HCT116 (cell line): ENCODE data around the gene MRPL21. TPM values are rescaled to one million over a fixed set of nuclear protein-coding genes. Genes with fewer than 3 reads are reported as not detected.

Experiments
- ATAC-seq: fragments of 200-7000 bp; cut with Tn5 transposase; 2 replicates; pipeline ENCODE4 v1.9.1; 2020; ENCODE audit warnings: mild to moderate bottlenecking, moderate library complexity
- BruUV-seq: library from RNA; stranded (reverse); fragments of 400-500 nt; replicated peaks from 2 replicates; lab custom pipeline; 2021; lab: Mats Ljungman, UMichigan
- CTCF ChIA-PET: fragments of 300-600 bp; sonication (Branson Sonifier 250); formaldehyde crosslinking; loops from one replicate; lab custom pipeline; 2021; ENCODE audit warnings: antibody characterized with exemption; lab: Charles Lee
- POLR2A ChIA-PET: fragments of 300-600, 350-600 bp; sonication (Branson Sonifier 250); formaldehyde crosslinking; loops from one replicate; lab custom pipeline; 2021; ENCODE audit warnings: antibody characterized with exemption; lab: Charles Lee
- RAD21 ChIA-PET, 2 experiments: fragments of 300-600 bp; sonication (Branson Sonifier 250); formaldehyde crosslinking; loops; one replicate each; lab custom pipeline; 2023; ENCODE audit warnings: low total read pairs in 2 of 2; ENCODE audit not compliant: uncharacterized antibody in 2 of 2, unreplicated experiment in 2 of 2, low non-redundant PET in 1 of 2; lab: Charles Lee
- DNase-seq: peaks from one replicate; pipeline ENCODE4 v3.0.0-alpha.2; 2010; ENCODE audit warnings: low read depth, low spot score
- H2AFZ ChIP-seq: fragments of 200-600 bp; shearing (Covaris generic), sonication (generic); 2 replicates; pipeline ENCODE4 v1.6.1; 2017; ENCODE audit warnings: low read depth, mixed run types, mixed read lengths, antibody characterized with exemption, low read length; ENCODE audit not compliant: poor library complexity, severe bottlenecking
- H3K27ac ChIP-seq: 2 replicates; pipeline ENCODE4 v1.5.1; 2012; ENCODE audit warnings: low read depth, low read length
- H3K27me3 ChIP-seq: fragments of 200-600 bp; sonication (generic); 2 replicates; pipeline ENCODE4 v1.6.1; 2016; ENCODE audit warnings: mixed run types, low read length, mixed read lengths; ENCODE audit not compliant: insufficient read depth
- H3K36me3 ChIP-seq, 2 experiments: fragments of 200-500 bp in 1 of 2; fragments of 200-600 bp in 1 of 2; sonication (Bioruptor generic) in 1 of 2; sonication (generic) in 1 of 2; 2 replicates each; pipeline versions ENCODE4 v1.5.1 to v1.6.1; 2014 to 2016; ENCODE audit warnings: low read length in 2 of 2, inconsistent platforms in 1 of 2, mixed read lengths in 1 of 2, mixed run types in 1 of 2; ENCODE audit not compliant: insufficient read depth in 2 of 2, control insufficient read depth in 1 of 2
- H3K4me1 ChIP-seq, 2 experiments: fragments of 200-600 bp in 1 of 2; sonication (generic) in 1 of 2; 2 replicates each; pipeline versions ENCODE4 v1.5.1 to v1.6.1; 2012 to 2017; ENCODE audit warnings: low read length in 2 of 2, inconsistent platforms in 1 of 2, mild to moderate bottlenecking in 1 of 2, mixed read lengths in 1 of 2, mixed run types in 1 of 2, moderate library complexity in 1 of 2; ENCODE audit not compliant: insufficient read depth in 2 of 2, control insufficient read depth in 1 of 2
- H3K4me2 ChIP-seq: fragments of 200-600 bp; sonication (generic); 2 replicates; pipeline ENCODE4 v1.6.1; 2017; ENCODE audit warnings: mixed run types, low read length, mixed read lengths
- H3K4me3 ChIP-seq, 2 experiments: fragments of 200-600 bp in 1 of 2; sonication (generic) in 1 of 2; replicated peaks in 1 of 2; 2 replicates each; pipeline ENCODE4 v1.5.1; 2011 to 2016; ENCODE audit warnings: low read length in 2 of 2, control low read depth in 1 of 2, low read depth in 1 of 2, mild to moderate bottlenecking in 1 of 2, mixed read lengths in 1 of 2, mixed run types in 1 of 2
- H3K79me2 ChIP-seq: fragments of 200-600 bp; sonication (generic); 2 replicates; pipeline ENCODE4 v1.6.1; 2017; ENCODE audit warnings: mild to moderate bottlenecking, mixed run types, low read length, moderate library complexity, mixed read lengths; ENCODE audit not compliant: insufficient read depth
- H3K9ac ChIP-seq: fragments of 200-600 bp; sonication (generic); 2 replicates; pipeline ENCODE4 v1.6.1; 2016; ENCODE audit warnings: low read length, mixed read lengths
- H3K9me2 ChIP-seq: fragments of 200-600 bp; sonication (generic), shearing (Covaris generic); 2 replicates; pipeline ENCODE4 v1.6.1; 2017; ENCODE audit warnings: mixed run types, mild to moderate bottlenecking, moderate library complexity; ENCODE audit not compliant: insufficient read depth
- H3K9me3 ChIP-seq, 2 experiments: fragments of 200-500 bp in 1 of 2; fragments of 200-600 bp in 1 of 2; sonication (Bioruptor generic) in 1 of 2; sonication (generic) in 1 of 2; 2 replicates each; pipeline ENCODE4 v1.6.1; 2014 to 2017; ENCODE audit warnings: low read length in 2 of 2, mixed read lengths in 2 of 2, inconsistent platforms in 1 of 2, low read depth in 1 of 2, mild to moderate bottlenecking in 1 of 2, mixed run types in 1 of 2, moderate library complexity in 1 of 2; ENCODE audit not compliant: control insufficient read depth in 1 of 2, insufficient read depth in 1 of 2
- H4K20me1 ChIP-seq: fragments of 200-600 bp; sonication (generic), shearing (Covaris generic); 2 replicates; pipeline ENCODE4 v1.6.1; 2017; ENCODE audit warnings: mixed run types, mild to moderate bottlenecking, moderate library complexity; ENCODE audit not compliant: insufficient read depth
- CBX3 ChIP-seq: IDR thresholded peaks from 2 replicates; pipeline ENCODE4 v1.6.1; 2012; ENCODE audit warnings: low read depth
- CEBPB ChIP-seq: IDR thresholded peaks from 2 replicates; pipeline ENCODE4 v1.6.1; 2012; ENCODE audit warnings: low read depth
- EGR1 ChIP-seq: IDR thresholded peaks from 2 replicates; pipeline ENCODE4 v1.6.1; 2012; ENCODE audit warnings: low read depth
- POLR2AphosphoS5 ChIP-seq: IDR thresholded peaks from 2 replicates; pipeline ENCODE4 v1.6.1; 2011; ENCODE audit warnings: mild to moderate bottlenecking, low read depth, low read length, moderate library complexity
- RAD21 ChIP-seq: IDR thresholded peaks from 2 replicates; pipeline ENCODE4 v1.6.1; 2012; ENCODE audit warnings: low read depth, mild to moderate bottlenecking
- SP1 ChIP-seq: IDR thresholded peaks from 2 replicates; pipeline ENCODE4 v1.6.1; 2012; ENCODE audit warnings: low read depth
- SRF ChIP-seq: IDR thresholded peaks from 2 replicates; pipeline ENCODE4 v1.6.1; 2012; ENCODE audit warnings: low read depth
- intact Hi-C: fragments of 100-400 bp; cut with micrococcal nuclease; formaldehyde crosslinking; loops from 2 replicates; pipeline ENCODE4 v1.10.0; 2022
- total RNA-seq: library from RNA; stranded (reverse); gene quantifications from one replicate; pipeline ENCODE4 v1.2.1, GENCODE V29; 2021; ENCODE audit not compliant: unreplicated experiment
- TF ChIP-seq, protein P1 (sequence below): IDR thresholded peaks from 2 replicates; pipeline ENCODE4 v1.6.1; 2012; ENCODE audit warnings: low read depth
- TF ChIP-seq, protein P2 (sequence below), 3 experiments: fragments of 200-600 bp in 1 of 3; sonication (generic) in 1 of 3; IDR thresholded peaks in 2 of 3; conservative IDR thresholded peaks in 1 of 3; 2 replicates each; pipeline ENCODE4 v1.5.1; 2012 to 2017; ENCODE audit warnings: low read depth in 2 of 3, low read length in 2 of 3, antibody characterized with exemption in 1 of 3, borderline replicate concordance in 1 of 3, control low read depth in 1 of 3, mild to moderate bottlenecking in 1 of 3, mixed read lengths in 1 of 3, mixed run types in 1 of 3, moderate library complexity in 1 of 3; ENCODE audit not compliant: insufficient read depth in 1 of 3

Gene MRPL21
- total RNA-seq, 1 experiment from 2014 or later = 90.2 TPM

DNA sequence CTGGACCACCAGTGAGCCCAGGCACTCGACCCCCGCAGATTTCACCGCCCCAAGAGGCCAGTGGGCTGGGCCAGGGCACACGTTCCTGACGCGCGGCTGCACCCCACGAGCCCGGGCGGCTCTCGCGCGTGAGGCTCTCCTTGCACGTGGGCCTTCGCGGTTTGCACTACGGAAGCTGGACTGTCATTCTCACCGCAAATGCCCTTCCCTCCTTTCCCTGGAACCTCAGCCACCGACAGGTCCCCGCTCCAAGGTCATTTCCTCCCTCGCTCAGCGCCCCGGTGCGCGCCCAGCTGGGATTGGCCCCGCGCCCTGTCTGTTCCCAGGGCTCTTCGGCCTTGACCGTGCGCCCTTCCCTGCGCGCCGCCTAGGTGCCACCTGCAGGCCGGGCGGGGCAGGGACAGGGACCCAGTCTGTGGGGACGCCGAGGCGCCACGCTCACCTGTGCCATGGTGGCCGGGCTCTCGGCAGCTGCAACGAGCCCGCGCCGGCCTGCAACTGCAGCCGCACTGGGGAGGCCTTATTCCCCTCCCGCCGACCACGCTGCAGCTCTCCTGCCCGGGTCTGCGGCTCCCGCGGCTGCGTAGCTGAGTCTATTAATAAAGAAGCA, 59.8 kb downstream of the MRPL21 start (continued):
- TF ChIP-seq RAD21 (peak; percentile 84), EGR1 (no peak), SRF (no peak; the same call in 1 of the 2 replicates), SP1 (peak; percentile 66)

DNA sequence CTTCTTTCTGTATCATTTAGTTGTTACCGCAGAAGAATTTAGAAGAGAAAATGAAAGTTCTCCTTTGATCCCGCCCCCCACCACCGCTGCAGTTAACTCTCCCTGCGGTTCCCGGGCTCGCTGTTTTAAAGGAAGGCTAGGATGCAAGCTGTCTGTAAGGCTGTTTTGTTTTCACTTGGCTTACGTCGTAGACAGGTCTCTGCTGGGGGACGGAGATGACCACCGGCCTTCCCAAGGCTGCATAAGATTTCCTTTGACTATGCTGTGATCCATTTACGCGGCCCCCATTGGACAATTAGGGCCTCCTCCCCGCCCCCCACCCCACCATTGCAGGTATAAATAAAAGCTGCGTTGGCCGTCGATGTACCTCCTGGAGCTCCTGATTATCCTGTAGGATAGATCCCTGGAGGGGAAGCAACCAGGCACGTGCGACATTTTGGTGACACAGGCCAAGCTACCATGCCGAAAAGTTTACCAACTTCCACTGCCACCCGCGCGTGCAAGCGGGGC, 60.5 kb downstream of the MRPL21 start:
- H3K9me2 ChIP-seq = no peaks in the 10 kb centered on the region
- H3K36me3 ChIP-seq = no peaks in the 10 kb centered on the region
- H4K20me1 ChIP-seq = no peaks in the 10 kb centered on the region
- ATAC-seq (no peak), DNase-seq (no peak)
- H3K4me2 ChIP-seq = peak overlapping the region; percentile 75
- H3K27me3 ChIP-seq = no peaks in the 10 kb centered on the region
- peaks cover 28 to 48% of the 10 kb centered on the region in 2 experiments for H3K4me1 ChIP-seq
- no peak overlapping the region for H3K4me3 ChIP-seq
- H3K9ac ChIP-seq = no peak overlapping the region
- peaks cover 22% of the 10 kb centered on the region for H3K79me2 ChIP-seq
- ChIA-PET RAD21 (interaction anchor here in 1 of 2 experiments (1.1 kb wide), 1 partner anchor 210 kb away, joined by 4 read pairs; no protein-coding TSS in a partner anchor), CTCF (interaction anchor here (1.2 to 2.3 kb wide), 4 partner anchors 11 to 233 kb away, joined by 3 to 13 read pairs (median 7); no protein-coding TSS in a partner anchor), POLR2A (no interaction called here)
- BruUV-seq = no TSS peak
- no peak overlapping the region for H2AFZ ChIP-seq
- intact Hi-C loops = no loop called here
- no peak overlapping the region for H3K27ac ChIP-seq
- TF ChIP-seq POLR2AphosphoS5 (no peak), CBX3 (no peak), CEBPB (no peak)
- TF ChIP-seq, protein P1, sequence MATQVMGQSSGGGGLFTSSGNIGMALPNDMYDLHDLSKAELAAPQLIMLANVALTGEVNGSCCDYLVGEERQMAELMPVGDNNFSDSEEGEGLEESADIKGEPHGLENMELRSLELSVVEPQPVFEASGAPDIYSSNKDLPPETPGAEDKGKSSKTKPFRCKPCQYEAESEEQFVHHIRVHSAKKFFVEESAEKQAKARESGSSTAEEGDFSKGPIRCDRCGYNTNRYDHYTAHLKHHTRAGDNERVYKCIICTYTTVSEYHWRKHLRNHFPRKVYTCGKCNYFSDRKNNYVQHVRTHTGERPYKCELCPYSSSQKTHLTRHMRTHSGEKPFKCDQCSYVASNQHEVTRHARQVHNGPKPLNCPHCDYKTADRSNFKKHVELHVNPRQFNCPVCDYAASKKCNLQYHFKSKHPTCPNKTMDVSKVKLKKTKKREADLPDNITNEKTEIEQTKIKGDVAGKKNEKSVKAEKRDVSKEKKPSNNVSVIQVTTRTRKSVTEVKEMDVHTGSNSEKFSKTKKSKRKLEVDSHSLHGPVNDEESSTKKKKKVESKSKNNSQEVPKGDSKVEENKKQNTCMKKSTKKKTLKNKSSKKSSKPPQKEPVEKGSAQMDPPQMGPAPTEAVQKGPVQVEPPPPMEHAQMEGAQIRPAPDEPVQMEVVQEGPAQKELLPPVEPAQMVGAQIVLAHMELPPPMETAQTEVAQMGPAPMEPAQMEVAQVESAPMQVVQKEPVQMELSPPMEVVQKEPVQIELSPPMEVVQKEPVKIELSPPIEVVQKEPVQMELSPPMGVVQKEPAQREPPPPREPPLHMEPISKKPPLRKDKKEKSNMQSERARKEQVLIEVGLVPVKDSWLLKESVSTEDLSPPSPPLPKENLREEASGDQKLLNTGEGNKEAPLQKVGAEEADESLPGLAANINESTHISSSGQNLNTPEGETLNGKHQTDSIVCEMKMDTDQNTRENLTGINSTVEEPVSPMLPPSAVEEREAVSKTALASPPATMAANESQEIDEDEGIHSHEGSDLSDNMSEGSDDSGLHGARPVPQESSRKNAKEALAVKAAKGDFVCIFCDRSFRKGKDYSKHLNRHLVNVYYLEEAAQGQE = no peak
- TF ChIP-seq, protein P2, sequence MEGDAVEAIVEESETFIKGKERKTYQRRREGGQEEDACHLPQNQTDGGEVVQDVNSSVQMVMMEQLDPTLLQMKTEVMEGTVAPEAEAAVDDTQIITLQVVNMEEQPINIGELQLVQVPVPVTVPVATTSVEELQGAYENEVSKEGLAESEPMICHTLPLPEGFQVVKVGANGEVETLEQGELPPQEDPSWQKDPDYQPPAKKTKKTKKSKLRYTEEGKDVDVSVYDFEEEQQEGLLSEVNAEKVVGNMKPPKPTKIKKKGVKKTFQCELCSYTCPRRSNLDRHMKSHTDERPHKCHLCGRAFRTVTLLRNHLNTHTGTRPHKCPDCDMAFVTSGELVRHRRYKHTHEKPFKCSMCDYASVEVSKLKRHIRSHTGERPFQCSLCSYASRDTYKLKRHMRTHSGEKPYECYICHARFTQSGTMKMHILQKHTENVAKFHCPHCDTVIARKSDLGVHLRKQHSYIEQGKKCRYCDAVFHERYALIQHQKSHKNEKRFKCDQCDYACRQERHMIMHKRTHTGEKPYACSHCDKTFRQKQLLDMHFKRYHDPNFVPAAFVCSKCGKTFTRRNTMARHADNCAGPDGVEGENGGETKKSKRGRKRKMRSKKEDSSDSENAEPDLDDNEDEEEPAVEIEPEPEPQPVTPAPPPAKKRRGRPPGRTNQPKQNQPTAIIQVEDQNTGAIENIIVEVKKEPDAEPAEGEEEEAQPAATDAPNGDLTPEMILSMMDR (IDR thresholded peaks at IDR 0.05 in 2 of 3, conservative IDR thresholded peaks at IDR 0.05 in 1 of 3; ENCODE audit: borderline replicate concordance in 1 of 3, insufficient read depth in 1 of 3, low read depth in 2 of 3, low read length in 2 of 3) = no peak
- H3K9me3 ChIP-seq = no peaks in the 10 kb centered on the region
